Testis (tissue), 3 donors: ENCODE measurements around the gene EVC2. TPM values are rescaled to one million over a fixed set of nuclear protein-coding genes. Genes with fewer than 3 reads are reported as not detected.

Experiments used
- DNase-seq: peaks from one replicate; pipeline ENCODE4 v3.0.0-alpha.2; 2019
- H3K27ac ChIP-seq, 2 donors: fragments of 200-600 bp; sonication (generic); one replicate each; pipeline ENCODE4 v1.5.1; 2019
- H3K27me3 ChIP-seq: fragments of 200-600 bp; sonication (generic); one replicate; pipeline ENCODE4 v1.5.1; 2019
- H3K36me3 ChIP-seq: fragments of 200-600 bp; sonication (generic); one replicate; pipeline ENCODE4 v1.5.1; 2017; ENCODE audit warnings: low read depth; ENCODE audit errors: missing control alignments
- H3K4me1 ChIP-seq: fragments of 200-600 bp; sonication (generic); one replicate; pipeline ENCODE4 v1.5.1; 2019
- H3K4me3 ChIP-seq, 2 donors: fragments of 200-600 bp; sonication (generic); one replicate each; pipeline ENCODE4 v1.5.1; 2017 to 2019
- H3K9me3 ChIP-seq: fragments of 200-600 bp; sonication (generic); one replicate; pipeline ENCODE4 v1.5.1; 2017
- CTCF ChIP-seq, 3 experiments: fragments of 450-650 bp in 2 of 3; fragments of 200-600 bp in 1 of 3; sonication (generic) in 1 of 3; IDR thresholded peaks; one replicate each; pipeline ENCODE4 v1.5.1; 2016 to 2019; ENCODE audit warnings: antibody characterized with exemption in 3 of 3, mild to moderate bottlenecking in 2 of 3, moderate library complexity in 1 of 3
- POLR2A ChIP-seq: fragments of 450-650 bp; IDR thresholded peaks from one replicate; pipeline ENCODE4 v1.6.1; 2017; ENCODE audit warnings: antibody characterized with exemption, mild to moderate bottlenecking, moderate library complexity
- WGBS, 2 donors: methylation state at CpG; one replicate each; pipeline ENCODE4 v1.1.5; 2018; 5-methylcytosine and 5-hydroxymethylcytosine counted together
- intact Hi-C: fragments of 100-400 bp; cut with DNase I; formaldehyde crosslinking; loops from one replicate; pipeline ENCODE4 v1.15.1; 2023; ENCODE audit warnings: low total_unique reads
- polyA plus RNA-seq: library from polyadenylated mRNA; stranded (reverse); fragments of 350-450 nt; fragmentation: Illumina TruSeq; extraction: RNeasy Lipid Tissue Mini Kit (QIAGEN cat#74804); gene quantifications from one replicate; pipeline ENCODE4 v1.2.3, GENCODE V29; 2014; ENCODE audit warnings: low read depth, low replicate concordance; ENCODE audit not compliant: insufficient read depth
- total RNA-seq, 2 donors: library from RNA; depleted of rRNA; stranded (reverse); fragments of >200 nt; gene quantifications; one replicate each; pipeline ENCODE4 v1.2.3, GENCODE V29; 2016

Gene EVC2
- total and polyA plus RNA-seq, 3 donors from 2014 or later, result 2.9 to 10.2 (median 10.0) TPM

- Histone ChIP-seq H3K27me3 (no peaks in the 10 kb centered on the region), H3K36me3 (no peaks in the 10 kb centered on the region), H3K9me3 (no peaks in the 10 kb centered on the region), H3K27ac (no peak overlapping the region), H3K4me1 (peaks cover 11% of the 10 kb centered on the region), H3K4me3 (no peak overlapping the region)
- no peak for DNase-seq
- no peak for TF ChIP-seq CTCF (IDR thresholded peaks at IDR 0.05)
- intact Hi-C loops, result no loop called here
- WGBS, 2 donors, result 94 to 97% methylated on average over 5 of the region's 5 CpGs
These were observed 4.5 kb downstream of the EVC2 start for GRCh38 chr4:5703831-5704230.

- H3K4me1 ChIP-seq, result peaks cover 5% of the 10 kb centered on the region
- 91 to 92% methylated on average over 8 of the region's 8 CpGs for WGBS, 2 donors
- H3K4me3 ChIP-seq, result no peak overlapping the region
- no peak for DNase-seq
- H3K27me3 ChIP-seq, result no peaks in the 10 kb centered on the region
- H3K36me3 ChIP-seq, result no peaks in the 10 kb centered on the region
- TF ChIP-seq POLR2A (no peak), CTCF (IDR thresholded peaks at IDR 0.05) (no peak)
- intact Hi-C loops, result no loop called here
- no peak overlapping the region for H3K27ac ChIP-seq
- H3K9me3 ChIP-seq, result no peaks in the 10 kb centered on the region
These were observed 6.4 kb downstream of the EVC2 start for GRCh38 chr4:5701971-5702370.

- DNase-seq, result no peak
- TF ChIP-seq POLR2A (no peak), CTCF (IDR thresholded peaks at IDR 0.05) (no peak)
- no peaks in the 10 kb centered on the region for H3K27me3 ChIP-seq
- WGBS, 2 donors, result 81 to 85% methylated on average over 5 of the region's 5 CpGs
- intact Hi-C loops, result no loop called here
- H3K27ac ChIP-seq, result no peak overlapping the region
- H3K9me3 ChIP-seq, result no peaks in the 10 kb centered on the region
- no peak overlapping the region for H3K4me3 ChIP-seq
- no peaks in the 10 kb centered on the region for H3K36me3 ChIP-seq
- H3K4me1 ChIP-seq, result no peaks in the 10 kb centered on the region
These were observed 7.9 kb downstream of the EVC2 start for GRCh38 chr4:5700459-5700858.

GRCh38 chr4:5696341-5696740, 12.0 kb downstream of the EVC2 start:
- Histone ChIP-seq H3K4me3 (no peak overlapping the region), H3K27me3 (no peaks in the 10 kb centered on the region), H3K4me1 (no peaks in the 10 kb centered on the region), H3K27ac (no peak overlapping the region), H3K36me3 (no peaks in the 10 kb centered on the region), H3K9me3 (no peaks in the 10 kb centered on the region)
- WGBS, 2 donors, result 96 to 98% methylated on average over 11 of the region's 11 CpGs
- TF ChIP-seq POLR2A (no peak), CTCF (IDR thresholded peaks at IDR 0.05) (no peak)
- no peak for DNase-seq
- intact Hi-C loops, result no loop called here

GRCh38 chr4:5693871-5694270, 14.5 kb downstream of the EVC2 start:
- no peak for TF ChIP-seq POLR2A
- intact Hi-C loops, result no loop called here
- DNase-seq, result no peak
- Histone ChIP-seq H3K4me1 (no peaks in the 10 kb centered on the region), H3K27ac (no peak overlapping the region), H3K9me3 (no peaks in the 10 kb centered on the region), H3K27me3 (no peaks in the 10 kb centered on the region), H3K36me3 (no peaks in the 10 kb centered on the region), H3K4me3 (no peak overlapping the region)
- WGBS, 2 donors, result 92% methylated on average over 4 of the region's 4 CpGs
